D721Med (cell line): Measurements from ENCODE around the gene DNAJB2.

Source experiments
- DNase-seq: peaks from one replicate; pipeline ENCODE4 v3.0.0; 2011; ENCODE audit warnings: low spot score; ENCODE audit not compliant: insufficient read length
- FAIRE-seq: peaks from 2 replicates; lab custom pipeline; 2011; peaks lifted over from hg19 to GRCh38; lab: Jason Lieb, UNC
- CTCF ChIP-seq: IDR thresholded peaks from 2 replicates; pipeline ENCODE4 v1.5.1; 2012; ENCODE audit warnings: mild to moderate bottlenecking, control low read depth; ENCODE audit not compliant: insufficient read depth; ENCODE audit errors: missing control alignments

Gene DNAJB2

DNA sequence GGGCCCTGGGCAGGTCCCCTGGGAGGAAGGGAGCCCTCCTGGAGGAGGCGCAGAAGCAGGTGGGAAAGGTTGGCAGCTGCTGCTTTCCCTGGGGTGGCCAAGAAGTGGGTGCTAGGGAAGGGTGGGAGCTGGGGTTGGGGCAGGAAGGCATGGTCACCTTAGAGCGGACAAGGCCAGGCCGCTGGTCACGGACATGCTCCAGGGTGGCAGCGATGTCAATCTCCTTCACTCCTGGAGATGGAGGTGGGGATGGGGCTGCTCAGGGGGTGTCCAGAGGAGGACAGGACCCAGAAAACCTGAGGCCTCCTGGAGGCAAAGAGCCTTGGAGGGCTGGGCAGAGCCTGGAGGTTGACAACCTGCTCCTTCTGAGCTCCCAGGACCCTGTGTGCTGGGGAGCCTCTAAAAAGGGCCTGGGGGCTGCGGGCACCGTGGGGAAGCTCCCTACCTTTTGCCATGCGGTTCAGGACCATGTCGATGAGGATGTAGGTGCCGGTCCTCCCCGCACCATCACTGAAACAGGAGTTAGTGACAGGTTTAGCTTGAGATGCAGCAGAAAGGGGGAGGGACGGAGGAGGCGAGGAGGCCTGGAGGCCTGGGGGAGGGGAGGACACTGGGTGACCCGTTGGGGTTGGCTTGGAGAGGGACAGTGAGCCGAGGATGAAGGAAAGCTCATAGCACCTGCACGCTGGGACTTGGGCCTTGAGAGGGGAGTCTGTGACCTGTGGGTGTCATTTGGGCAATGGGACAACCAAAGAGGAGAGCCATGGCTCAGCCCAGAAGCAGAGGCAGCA lies 11.4 kb downstream of the DNAJB2 start:
- DNase-seq (no peak), FAIRE-seq (no peak)
- TF ChIP-seq CTCF = no peak

- DNase-seq (no peak), FAIRE-seq (no peak)
- no peak for TF ChIP-seq CTCF
Measured at GRCh38 chr2:219291394-219291793, 12.2 kb downstream of the DNAJB2 start.

DNA sequence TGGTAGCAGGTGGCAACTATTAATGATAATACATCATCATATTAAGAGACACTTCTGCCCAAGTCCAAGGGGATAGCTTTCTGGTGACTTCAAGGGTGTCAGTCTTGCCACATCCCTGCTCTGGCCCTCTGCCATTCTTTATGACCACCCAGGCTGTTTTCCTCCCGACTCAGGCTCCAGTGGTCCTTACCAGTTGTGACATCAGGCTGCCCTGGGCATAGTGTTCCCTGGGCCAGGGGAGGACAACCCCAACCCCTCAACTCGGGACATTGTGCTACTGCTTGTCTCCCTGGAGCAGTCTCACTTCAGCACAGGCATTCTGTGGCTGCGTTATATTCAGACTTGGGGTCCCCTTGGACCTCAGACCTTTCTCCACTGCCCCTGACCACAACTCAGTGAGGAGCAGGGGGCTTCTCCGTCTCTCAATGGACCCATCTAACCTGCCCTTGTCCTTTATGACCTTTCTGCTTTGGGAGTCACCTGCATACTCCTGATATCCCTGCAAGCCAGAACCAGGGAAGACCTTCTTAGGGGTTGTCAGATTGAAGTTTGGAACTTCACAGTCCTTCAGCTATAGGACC lies 12.8 kb downstream of the DNAJB2 start:
- no peak for FAIRE-seq
- DNase-seq = no peak
- no peak for TF ChIP-seq CTCF

DNA sequence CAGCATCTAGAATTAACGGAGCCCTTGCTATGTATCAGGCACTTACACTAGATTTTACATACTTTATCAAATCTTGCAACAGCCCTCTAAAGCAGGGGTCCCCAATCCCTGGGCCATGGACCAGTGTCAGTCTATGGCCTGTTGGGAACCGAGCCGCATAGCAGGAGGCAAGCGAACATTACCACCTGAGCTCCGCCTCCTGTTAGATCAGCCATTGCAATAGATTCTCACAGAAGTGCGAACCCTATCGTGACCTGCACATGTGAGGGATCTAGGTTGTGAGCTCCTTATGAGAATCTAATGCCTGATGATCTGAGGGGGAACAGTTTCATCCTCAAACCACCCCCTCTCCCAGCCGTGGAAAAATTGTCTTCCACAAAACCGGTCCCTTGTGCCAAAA lies 13.4 kb downstream of the DNAJB2 start:
- TF ChIP-seq CTCF = no peak
- no peak for FAIRE-seq
- no peak for DNase-seq

DNA sequence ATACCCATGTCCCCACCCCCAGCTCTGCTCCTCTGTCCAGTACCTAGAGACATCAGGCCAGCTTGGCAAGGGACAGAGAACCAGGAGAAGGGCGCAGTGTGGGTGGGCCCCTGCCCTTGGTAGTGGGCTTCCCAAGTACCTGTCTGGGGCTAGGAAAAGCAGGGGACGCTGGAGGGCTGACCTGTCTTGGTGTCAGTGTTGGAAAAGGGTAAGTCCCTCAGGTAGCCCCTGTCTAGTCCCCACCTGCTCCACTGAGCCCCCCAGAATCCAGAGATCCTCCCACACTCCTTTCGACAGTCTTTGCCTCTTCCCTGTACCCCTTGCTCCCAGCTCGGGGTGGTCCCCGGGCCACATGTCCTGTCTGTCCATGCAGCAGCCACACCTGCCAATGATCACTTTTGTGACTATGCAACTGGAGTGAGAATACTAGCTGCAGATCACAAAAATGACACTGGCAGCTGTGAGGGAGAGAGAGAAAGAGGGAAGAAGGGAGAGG lies 14.6 kb downstream of the DNAJB2 start:
- FAIRE-seq (no peak), DNase-seq (no peak)
- TF ChIP-seq CTCF = no peak

DNA sequence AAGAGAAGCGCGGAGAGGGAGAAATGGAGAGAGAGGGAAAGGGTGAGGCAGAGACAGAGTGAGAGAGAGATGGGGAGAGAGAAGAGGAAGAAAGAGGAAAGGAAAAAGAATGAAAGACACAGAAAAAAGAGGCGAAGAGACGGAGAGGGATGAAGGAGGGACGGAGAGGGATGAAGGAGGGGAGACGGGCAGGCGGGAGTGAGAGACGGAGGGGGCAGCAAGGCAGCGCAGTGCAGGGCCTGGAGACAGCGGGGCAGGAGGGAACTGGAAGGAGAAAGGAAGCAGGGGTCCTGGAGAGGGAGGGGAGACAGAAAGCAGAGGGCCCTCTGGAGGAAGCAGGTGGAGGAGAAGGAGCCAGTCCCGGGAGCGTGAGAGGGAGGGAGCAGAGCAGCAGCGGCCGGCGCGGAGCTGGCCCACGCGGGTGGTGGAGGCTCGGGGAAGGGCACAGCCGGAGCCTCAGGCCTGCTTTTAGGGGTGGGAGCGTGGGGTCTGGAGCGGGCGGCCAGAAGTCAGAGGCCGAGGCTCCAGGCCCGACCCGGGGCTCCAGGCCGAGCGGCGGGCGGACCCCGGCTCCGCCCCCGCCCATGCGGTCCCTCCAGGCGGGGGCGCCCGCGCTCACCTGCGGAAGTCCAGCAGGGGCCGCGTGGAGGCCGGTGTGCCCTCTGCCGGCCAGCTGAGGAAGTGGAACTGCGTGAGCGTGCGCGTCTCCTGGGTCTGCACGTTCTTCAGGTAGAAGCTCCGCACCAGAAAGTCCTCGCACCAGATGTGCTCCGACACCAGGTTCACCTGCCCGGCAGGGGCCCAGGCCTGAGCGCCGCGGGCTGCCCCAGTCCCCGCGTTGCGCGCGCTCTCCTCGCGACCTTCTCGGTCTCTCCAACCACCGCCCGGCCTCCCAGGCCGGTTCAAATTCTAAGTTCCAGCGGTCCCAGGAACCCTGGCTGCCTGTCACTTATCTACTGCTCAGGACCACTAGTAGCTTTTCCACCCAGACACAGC lies 15.5 kb downstream of the DNAJB2 start:
- no peak for FAIRE-seq
- peak; percentile 99 for DNase-seq
- peak; percentile 87 for TF ChIP-seq CTCF
